GM19238 (cell line): ENCODE measurements around the gene MINPP1.
"Not testable (repeated sequence)": the region's sequence is repeated elsewhere in the genome, so short reads cannot be mapped to it uniquely, and the experiment has no call there.

ENCODE experiments used
- DNase-seq: peaks from one replicate; pipeline ENCODE4 v3.0.0; 2011; ENCODE audit warnings: low spot score; ENCODE audit not compliant: insufficient read length

Gene MINPP1

DNA sequence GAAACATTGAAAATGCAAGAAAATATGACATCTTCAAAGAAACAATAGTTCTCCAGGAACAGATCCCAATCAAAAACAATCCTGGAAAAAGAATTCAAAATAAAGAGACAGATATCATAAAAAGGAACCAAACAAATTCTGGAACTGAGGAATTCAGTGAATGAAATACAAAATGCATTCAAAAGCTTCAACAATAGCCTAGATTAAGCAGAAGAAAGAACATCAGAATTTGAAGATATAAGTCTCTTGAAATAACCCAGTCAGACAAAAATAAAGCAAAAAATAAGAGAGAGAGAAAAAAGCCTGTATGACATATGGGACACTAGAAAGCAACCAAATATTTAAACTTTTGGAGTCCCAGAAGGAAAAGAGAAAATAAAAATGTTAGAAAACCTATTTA lies 60.3 kb downstream of the MINPP1 start:
- no peak for DNase-seq

DNA sequence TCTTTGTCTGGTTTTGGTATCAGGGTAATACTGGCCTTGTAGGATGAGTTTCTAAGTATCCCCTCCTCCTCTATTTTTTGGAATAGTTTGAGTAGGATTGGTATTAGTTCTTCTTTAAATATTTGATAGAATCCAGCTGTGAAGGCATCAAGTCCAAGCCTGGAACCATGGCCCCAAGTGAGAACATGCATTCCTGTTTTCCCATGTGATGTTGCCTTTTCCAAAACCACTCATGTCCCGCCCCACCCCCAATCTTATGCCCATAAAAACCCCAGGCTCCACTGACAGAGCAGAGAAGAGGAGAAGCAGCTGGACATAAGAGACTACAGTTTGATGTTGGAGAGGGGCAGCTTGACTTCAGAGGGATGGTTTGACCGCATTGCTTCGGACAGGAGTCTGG lies 71.2 kb downstream of the MINPP1 start:
- no peak for DNase-seq

DNA sequence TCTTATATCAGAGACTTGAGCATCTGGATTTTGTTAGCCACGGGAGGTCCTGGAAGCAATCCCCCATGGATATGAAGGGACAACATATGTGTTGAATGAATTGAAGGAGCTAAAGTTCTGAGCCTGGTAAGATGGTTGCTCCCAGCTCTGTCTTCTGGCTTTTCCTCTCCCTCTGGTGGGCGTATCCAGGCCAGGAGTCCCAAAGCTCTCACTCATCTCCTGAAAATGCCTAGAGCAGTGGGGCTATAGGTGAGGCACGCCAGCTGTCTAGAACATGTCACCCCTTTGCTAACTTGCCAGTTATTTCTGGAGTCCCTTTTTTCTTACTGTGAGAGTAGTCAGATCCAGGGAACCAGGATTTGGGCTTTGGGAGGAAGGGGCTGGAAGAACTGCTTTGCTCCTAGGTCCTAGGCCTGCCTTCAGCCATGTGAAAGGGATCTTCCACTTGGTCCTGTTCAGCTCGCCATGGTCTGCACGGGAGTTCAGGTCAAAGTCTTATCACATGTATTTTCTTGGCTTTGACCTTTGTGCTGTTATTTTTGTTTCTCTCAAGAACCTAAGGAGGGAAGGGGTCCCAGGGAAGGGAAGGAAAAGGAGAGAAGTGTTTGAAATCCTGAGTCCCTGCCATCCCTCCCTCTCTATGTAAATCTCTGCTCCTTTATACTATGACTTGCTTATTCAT lies 73.6 kb downstream of the MINPP1 start:
- DNase-seq, result no peak

DNA sequence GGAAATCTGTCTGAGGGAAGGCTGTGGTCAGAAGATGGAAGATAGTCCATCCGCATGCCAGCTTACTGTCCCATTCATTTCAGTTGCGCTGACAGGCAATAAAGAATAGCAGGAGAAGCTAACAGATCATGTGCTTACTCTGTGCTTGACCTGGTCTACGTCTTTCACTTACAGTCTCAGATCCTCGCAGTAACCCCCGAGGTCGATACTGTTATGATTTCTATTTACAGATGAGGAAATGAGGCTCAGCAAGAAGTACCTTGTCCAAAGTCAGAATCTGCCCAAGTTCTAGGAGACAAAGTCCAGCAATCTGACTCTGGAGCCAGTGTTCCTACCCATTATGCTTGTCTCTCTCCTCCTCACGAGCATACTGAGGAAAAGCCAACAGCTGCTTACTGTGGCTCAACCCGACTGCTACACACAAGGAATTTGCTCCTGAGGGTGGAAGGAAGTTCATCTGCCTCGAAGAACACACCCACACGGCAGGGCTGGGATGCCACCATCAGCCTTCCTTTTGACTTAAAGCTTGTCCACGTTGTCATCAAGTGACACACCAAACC lies 74.2 kb downstream of the MINPP1 start:
- no peak for DNase-seq

DNA sequence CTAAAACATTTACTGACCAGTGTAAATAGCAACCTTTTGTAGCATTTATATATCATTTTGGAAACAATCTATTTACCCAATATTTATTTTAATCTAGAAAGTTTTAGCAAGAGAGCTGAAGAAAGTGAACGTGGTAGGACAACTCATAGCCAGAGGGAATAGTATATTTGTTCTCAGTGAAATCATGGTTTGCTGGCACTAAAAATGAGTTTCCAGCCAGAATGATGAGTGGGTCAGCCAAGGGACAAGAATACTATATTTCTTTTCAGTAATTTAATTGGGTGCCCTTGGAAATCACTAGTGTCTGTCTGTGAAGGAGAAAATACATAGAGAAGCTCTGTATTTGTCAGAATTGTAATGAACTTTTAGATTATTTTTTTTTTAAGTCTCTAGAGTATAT lies 74.9 kb downstream of the MINPP1 start:
- DNase-seq, result no peak

DNA sequence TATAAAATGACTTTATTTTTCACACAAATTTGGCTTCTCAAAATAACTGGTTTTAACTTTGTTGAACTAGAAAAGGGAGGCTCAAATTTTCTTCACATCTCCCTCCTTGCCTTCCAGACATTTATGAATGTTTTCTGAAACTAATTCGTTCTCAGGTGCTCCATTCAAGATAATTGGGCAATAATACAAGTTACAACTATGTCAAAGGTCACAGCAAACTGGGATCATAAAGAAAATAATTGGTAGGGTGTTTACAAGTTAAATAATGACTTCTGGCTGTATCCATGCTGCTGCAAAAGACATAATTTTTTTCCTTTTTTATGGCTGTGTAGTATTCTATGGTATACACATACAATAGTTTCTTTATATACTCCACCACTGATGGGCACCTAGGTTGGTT lies 75.3 kb downstream of the MINPP1 start:
- DNase-seq, result no peak

DNA sequence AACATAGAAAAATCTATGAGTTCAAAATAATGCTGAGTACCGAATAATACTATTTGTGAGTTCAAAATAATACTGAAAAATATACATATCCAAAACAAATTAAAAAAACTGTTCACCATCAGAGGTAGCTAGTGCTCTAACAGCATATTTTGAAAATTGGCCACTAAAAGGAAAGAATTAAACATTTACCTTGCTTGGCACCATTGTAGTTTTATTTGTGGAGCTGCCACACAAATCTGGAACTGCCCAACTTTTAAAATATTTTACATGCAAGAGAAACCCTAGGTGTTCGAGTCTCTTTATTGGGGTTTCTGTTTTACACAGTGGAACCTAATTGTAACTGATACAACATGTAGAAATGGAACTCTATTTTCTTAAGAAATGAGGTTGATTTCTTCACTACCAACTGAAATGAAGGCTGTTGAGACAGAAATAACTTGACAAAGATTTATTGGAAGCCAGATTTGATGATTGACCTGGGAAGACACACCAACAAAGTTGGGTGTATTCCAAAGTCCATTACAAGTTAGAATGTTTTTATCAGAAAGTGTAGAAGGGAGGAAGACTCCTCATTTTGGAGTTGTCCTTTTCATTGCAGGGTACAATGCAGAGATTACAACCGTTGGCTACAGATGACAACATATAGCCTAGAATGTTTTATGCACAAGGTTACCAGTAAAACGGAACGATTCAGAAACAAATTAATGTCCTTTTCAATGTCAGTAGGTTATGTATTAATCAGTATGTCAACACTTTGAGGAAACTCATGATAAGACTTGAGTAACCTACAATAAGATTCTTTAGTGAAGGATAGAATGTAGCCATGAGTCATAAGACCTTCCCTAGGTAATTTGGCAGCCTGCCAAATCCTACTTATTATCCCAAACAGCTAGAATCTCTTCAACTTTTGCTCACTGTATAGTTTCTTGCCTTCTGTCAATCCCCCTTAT lies 81.1 kb downstream of the MINPP1 start:
- DNase-seq, result no peak

DNA sequence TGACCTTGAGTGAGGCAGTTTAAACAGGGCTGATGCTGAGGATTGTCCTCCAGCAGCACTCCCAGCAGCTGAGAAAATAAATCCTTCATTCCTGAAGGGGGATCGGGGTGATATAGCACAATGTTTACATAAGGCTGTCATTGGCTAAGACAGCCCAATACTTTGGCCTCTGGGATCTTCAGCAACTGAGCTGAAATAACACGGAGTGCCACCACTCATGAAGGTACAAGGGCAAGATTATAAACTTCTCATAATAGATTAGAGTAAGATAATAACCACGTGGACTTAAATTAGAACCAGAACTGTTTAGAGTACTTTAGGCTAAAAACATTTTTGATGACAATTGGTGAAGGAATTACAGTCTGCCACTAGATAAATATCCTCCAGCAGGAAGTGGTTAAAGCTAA lies 85.0 kb downstream of the MINPP1 start:
- DNase-seq, result no peak

DNA sequence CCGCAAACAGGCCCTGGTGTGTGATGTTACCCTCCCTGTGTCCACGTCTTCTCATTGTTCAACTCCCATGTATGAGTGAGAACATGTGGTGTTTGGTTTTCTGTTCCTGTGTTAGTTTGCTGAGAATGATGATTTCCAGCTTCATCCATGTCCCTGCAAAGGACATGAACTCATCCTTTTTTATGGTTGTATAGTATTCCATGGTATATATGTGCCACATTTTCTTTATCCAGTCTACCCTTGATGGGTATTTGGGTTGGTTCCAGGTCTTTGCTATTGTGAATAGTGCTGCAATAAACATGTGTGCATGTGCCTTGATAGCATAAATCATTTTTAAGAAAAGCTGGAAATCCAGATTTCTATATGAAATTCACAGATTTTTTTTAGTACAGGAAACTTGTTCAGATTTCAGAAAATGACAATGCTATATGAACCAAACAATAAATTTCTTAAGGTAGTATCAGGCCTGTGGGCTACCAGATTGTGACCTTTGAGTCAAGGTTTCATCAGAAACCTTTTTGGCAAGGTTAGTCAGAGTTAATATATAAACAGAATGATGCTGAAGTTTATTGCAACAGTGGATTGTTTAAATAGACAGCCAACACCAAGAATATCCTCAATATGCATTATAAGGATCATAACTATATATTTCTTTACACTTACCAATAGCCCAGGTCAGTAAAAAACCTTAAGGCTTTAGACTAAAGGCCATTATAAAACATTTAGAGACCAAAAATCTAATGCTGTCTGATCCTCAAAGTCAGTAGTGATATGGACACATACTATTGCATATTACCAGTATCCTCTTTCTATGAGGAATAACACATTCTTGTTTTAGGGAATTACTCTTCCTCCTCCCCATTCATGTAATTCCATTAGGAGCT lies 86.3 kb downstream of the MINPP1 start:
- DNase-seq, result no peak

DNA sequence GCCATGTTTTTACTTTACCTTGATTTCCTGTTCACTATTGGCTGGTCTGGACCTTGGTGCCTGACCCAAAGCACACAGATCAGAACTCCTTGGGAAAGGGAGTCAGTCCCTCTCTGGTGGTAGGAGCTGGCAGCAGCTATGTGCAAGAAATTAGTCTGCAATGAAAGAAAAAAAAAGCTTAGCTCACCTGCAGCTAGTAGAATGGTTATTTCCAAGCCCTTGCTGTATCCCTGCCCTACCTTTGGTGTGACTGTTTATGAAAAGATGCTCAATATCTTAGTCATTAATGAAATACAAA lies 86.8 kb downstream of the MINPP1 start:
- no peak for DNase-seq

DNA sequence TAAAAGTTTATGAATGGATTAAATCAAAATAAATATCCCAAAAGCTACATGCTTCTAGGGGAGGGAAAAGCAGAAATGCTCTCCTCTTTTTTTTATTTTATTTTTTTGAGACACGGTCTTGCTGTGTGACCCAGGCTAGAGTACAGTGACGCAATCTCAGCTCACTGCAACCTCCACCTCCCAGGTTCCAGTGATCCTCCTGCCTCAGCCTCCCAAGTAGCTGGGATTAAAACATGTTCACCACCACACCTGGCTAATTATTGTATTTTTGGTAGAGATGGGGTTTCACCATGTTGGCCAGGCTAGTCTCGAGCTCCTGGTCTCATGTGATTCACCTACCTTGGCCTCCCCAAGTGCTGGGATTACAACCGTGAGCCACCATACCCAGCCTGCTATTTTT lies 88.2 kb downstream of the MINPP1 start:
- DNase-seq, result not testable (repeated sequence)

DNA sequence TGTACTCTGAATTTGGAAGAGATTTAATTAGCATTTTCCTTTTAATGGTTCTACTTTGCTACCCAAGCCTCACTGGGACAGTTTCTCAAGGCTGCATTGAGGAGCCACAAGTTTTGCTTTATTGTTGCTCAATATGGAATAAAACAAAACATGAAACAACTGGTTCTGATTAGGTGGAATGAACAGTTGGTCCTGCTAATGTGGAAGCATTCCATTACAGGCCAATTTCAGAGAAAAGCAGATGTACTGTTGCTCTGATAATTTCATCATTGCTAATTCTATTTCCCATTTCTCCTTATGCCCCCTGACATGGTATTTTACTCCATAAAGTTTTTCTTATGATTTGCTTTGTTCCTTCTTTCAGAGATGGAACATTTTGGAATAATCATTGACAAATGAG lies 89.0 kb downstream of the MINPP1 start:
- no peak for DNase-seq

DNA sequence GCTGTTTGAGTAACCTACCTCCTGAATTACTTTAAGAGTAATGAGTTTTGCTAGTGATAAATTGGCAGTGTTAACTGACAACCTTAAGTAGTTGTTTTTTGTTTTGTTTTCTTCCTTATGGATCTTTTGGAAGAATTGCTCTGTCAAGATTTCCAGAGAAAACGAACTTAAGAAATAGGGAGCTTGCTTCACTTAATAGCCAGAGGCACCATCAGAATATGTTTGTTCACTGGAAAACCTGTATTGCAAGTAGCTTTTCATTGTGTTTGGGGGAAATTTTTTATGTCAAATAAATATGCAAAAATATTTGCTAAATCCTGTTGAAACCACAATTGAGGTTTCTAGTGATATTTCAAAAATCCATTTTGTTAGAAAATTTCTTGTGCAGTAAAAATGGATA lies 89.5 kb downstream of the MINPP1 start:
- no peak for DNase-seq

DNA sequence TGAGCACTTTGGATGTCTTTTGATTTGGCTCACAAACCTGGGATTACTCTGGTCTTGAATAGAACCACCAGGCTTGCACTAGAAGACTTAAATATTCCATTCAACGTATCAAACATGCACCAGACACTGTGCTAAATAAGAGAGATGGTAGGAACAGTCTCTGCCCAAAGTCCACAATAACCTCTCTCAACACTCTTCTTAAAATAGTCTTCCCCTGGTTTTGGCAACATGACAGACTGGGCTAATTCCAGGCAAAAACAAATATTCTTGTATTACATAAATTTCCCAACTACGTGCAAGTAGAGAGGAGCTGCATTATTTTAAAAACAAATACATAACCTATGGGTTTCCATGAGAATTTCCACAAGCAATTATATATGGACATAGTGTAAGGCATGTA lies 90.2 kb downstream of the MINPP1 start:
- DNase-seq, result no peak

DNA sequence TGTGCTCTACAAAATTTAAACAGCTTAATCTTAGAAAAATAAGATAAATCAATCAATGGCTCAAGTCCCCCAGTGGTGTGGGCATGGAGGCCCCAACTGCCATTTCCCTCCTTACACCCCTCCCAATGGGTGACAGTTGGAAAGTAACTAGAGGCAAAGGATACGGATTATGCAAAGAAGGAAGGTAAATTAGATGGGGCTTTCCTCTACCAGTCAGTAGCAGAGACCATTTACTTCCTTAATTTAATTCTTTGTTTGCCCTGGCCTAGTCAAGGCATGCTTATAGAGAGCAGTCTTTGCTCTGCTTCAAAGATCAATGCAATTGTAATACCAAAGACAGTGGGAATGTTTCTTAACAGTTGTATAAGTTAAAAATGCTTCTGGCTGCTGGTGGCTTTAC lies 91.7 kb downstream of the MINPP1 start:
- DNase-seq, result no peak

DNA sequence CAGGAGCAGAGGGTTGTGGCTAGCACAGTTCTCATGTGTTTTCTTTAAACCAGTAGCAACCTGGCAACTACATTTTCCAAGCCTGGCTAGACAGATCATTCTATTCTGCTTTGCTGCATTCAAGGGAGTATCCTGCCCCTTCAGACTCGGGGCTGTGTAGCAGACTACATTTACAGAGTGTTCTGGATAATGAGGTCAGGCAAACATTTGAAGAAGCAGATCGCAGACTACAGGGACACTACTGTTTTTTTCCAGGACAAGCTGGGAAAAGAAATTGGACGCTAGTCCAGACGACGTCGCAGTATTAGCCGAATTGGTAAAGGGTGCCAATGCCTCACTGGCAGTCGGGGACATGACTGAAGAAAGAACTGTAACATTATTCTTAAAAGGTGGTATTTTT lies 94.0 kb downstream of the MINPP1 start:
- no peak for DNase-seq

DNA sequence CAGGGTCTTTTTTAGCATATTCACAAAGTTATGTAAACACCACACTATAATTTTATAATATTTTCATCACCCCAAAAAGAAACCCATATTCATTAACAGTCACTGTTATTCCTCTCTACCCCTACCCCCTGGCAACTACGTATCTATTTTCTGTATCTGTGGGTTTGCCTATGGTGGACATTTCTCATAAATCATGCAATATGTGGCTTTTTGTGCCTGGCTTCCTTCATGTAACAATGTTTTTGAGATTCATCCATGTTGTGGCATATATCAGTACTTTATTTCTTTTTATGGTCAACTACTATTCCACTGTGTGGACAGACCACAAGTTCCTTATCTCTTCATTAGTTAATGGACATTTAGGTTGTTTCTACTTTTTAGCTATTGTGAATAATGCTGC lies 95.9 kb downstream of the MINPP1 start:
- no peak for DNase-seq
